ENCODE data around the gene RAD54L.

Gene RAD54L

GRCh38 chr1:46263146-46263545 is 15.6 kb downstream of the RAD54L start:
- no peak for TF ChIP-seq CTCF (conservative IDR thresholded peaks at IDR 0.05)
- H3K27ac ChIP-seq: no peak overlapping the region

DNA sequence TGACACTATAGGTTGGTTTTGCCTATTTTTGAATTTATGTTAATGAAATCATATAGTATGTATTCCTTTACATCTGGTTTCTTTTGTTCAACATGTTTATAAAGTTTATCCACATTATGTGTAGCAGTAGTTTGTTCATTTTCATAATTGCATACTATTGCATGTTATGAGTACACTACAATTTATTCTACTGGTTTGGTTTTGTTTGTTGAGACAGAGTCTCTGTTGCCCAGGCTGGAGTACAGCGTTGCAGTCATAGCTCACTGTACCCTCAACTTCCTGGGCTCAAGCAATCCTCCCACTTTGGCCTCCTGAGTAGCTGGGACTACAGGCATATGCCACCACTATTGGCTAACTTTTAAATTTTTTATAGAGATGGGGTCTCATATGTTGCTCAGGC is 21.0 kb downstream of the RAD54L start:
- TF ChIP-seq CTCF (conservative IDR thresholded peaks at IDR 0.05): no peak
- no peak overlapping the region for H3K27ac ChIP-seq

DNA sequence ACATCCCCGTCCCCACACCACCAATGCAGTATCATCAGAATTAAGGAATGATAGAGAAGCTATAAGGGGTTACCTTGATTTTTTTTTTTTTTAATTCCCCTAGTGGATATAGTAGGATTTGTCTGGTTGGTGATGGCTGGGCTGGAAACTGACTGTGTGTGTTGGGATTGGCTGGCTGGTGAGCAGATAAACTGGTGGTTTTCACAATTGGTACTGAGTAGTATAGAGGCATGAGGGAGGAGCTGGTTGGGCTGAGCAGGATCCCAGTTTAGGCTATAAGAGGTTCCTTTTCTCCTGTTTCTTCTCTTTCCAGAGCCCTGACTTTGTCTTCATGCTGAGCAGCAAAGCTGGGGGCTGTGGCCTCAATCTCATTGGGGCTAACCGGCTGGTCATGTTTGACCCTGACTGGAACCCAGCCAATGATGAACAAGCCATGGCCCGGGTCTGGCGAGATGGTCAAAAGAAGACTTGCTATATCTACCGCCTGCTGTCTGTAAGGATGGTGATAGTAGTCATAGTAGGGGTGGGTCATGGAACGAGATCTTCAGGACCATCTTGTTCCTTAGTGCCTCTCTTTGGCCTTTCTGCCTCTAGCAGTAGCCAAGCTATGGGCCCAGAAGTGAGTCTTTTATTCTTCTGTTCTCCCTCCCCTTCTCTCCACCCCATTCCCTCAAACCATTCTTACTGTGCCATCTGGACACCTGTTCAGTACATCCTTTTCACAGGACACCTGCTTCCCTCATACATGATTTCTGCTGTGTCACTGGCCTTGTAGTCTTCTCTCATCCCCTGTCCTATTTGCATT is 26.9 kb downstream of the RAD54L start:
- no peak overlapping the region for H3K27ac ChIP-seq
- no peak for TF ChIP-seq CTCF (conservative IDR thresholded peaks at IDR 0.05)

- H3K27ac ChIP-seq: no peak overlapping the region
- TF ChIP-seq CTCF (conservative IDR thresholded peaks at IDR 0.05): no peak
Measured at GRCh38 chr1:46275030-46275337, 27.4 kb downstream of the RAD54L start.

DNA sequence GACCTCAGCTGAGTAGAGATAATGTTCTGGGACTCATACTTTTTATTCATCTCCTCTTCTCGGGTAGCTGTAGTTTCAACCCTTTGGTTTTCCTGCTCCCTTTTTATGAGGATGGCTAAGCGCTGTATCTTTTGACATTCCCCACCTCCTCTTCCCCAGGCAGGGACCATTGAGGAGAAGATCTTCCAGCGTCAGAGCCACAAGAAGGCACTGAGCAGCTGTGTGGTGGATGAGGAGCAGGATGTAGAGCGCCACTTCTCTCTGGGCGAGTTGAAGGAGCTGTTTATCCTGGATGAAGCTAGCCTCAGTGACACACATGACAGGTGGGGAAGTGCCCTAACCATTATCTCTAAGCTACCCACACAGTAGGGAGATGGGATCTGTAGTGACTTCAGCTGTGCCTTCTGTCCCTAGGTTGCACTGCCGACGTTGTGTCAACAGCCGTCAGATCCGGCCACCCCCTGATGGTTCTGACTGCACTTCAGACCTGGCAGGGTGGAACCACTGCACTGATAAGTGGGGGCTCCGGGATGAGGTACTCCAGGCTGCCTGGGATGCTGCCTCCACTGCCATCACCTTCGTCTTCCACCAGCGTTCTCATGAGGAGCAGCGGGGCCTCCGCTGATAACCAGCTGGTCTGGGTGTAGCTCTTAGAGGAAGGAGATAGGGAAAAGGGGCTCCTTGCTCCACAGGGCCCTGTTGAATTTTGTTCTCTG is 30.3 kb downstream of the RAD54L start:
- no peak overlapping the region for H3K27ac ChIP-seq
- no peak for TF ChIP-seq CTCF (conservative IDR thresholded peaks at IDR 0.05)

DNA sequence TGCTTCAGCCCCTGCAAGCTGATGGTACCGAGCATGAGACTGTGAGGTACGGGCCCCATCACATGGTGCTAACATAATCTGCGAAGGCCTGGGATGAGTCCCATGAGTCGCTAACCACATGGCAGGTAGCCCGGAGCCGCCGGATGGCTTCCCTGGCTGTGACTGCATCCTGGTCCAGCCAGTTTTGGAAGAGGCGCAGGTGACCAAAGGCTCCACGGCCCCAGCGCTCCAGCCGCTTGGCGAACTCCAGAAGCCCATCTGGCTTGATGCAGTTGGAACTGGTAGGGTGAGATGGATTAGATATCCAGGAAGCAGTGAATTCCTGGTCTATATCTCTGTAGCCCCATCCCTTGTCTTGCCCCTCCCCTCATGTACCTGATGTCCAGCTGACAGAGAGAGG is 31.2 kb downstream of the RAD54L start:
- no peak overlapping the region for H3K27ac ChIP-seq
- TF ChIP-seq CTCF (conservative IDR thresholded peaks at IDR 0.05): no peak

GRCh38 chr1:46280092-46280491 is 32.5 kb downstream of the RAD54L start:
- H3K27ac ChIP-seq: no peak overlapping the region
- no peak for TF ChIP-seq CTCF (conservative IDR thresholded peaks at IDR 0.05)

Measured in VCaP (cell line).